ENCODE results near the gene NR6A1. TPM values are rescaled to one million over a fixed set of nuclear protein-coding genes. Genes with fewer than 3 reads are reported as not detected.
A peak's percentile ranks its signal among the peaks of the same experiment; 100 is the strongest.

Gene NR6A1
- total and polyA plus RNA-seq, 4 experiments from 2014 or later: 0.06 TPM; not detected in 3

GRCh38 chr9:124531115-124531514 lies 240.0 kb downstream of the NR6A1 start:
- Mint-ChIP-seq H3K9me3 (no peaks in the 10 kb centered on the region), H3K27ac (no peak overlapping the region), H3K27me3 (peaks cover 4 to 6% of the 10 kb centered on the region in 2 donors), H3K4me3 (no peak overlapping the region), H3K4me1 (no peaks in the 10 kb centered on the region), H3K36me3 (no peaks in the 10 kb centered on the region)
- Histone ChIP-seq H3K9me3 (ENCODE audit: control insufficient read depth in 1 of 2, low read length in 2 of 2) (no peaks in the 10 kb centered on the region), H3K36me3 (ENCODE audit: insufficient read depth, low read length) (no peaks in the 10 kb centered on the region), H3K4me1 (ENCODE audit: insufficient read depth, low read length) (no peaks in the 10 kb centered on the region), H3K27me3 (ENCODE audit: insufficient read depth, low read length) (no peaks in the 10 kb centered on the region), H3K4me3 (ENCODE audit: low read length in 2 of 2) (no peak overlapping the region), H3K27ac (ENCODE audit: low read depth, low read length) (no peak overlapping the region)
- CTCF ChIA-PET (ENCODE audit: partially characterized antibody): no interaction called here
- POLR2A ChIA-PET (ENCODE audit: partially characterized antibody): no interaction called here
- intact Hi-C loops (cut with micrococcal nuclease): no loop called here
- DNase-seq: no peak

DNA sequence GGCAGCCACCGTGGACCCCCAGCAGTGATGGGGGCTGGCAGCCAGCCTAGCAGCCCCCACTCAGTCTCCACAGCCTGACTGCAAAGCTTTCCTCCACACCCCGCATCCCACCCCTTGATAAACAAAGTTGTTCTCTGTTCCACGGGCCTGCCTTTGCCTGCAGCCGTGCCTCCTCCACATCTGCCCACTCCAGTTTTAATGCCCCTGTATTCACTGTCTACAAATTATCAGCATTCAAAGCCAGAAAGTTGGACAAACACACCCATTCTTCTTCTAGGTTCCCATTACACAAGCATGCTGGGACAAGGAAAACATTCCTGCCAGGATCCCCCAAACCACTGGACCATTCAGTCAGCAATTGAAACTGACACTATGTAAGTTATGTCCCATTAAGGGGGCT lies 240.9 kb downstream of the NR6A1 start:
- H3K4me3 Mint-ChIP-seq: no peak overlapping the region
- no peak overlapping the region for H3K27ac ChIP-seq (ENCODE audit: low read depth, low read length)
- no peak overlapping the region for H3K4me3 ChIP-seq (ENCODE audit: low read length in 2 of 2)
- no peaks in the 10 kb centered on the region for H3K4me1 Mint-ChIP-seq
- no peaks in the 10 kb centered on the region for H3K36me3 Mint-ChIP-seq
- DNase-seq: no peak
- no peaks in the 10 kb centered on the region for H3K4me1 ChIP-seq (ENCODE audit: insufficient read depth, low read length)
- H3K36me3 ChIP-seq (ENCODE audit: insufficient read depth, low read length): no peaks in the 10 kb centered on the region
- ChIA-PET CTCF (ENCODE audit: partially characterized antibody) (no interaction called here), POLR2A (ENCODE audit: partially characterized antibody) (no interaction called here)
- H3K9me3 ChIP-seq (ENCODE audit: control insufficient read depth in 1 of 2, low read length in 2 of 2): no peaks in the 10 kb centered on the region
- no peaks in the 10 kb centered on the region for H3K9me3 Mint-ChIP-seq
- no peak overlapping the region for H3K27ac Mint-ChIP-seq
- no peaks in the 10 kb centered on the region for H3K27me3 ChIP-seq (ENCODE audit: insufficient read depth, low read length)
- intact Hi-C loops (cut with micrococcal nuclease): no loop called here
- H3K27me3 Mint-ChIP-seq: peaks cover 0 to 4% of the 10 kb centered on the region in 2 donors

DNA sequence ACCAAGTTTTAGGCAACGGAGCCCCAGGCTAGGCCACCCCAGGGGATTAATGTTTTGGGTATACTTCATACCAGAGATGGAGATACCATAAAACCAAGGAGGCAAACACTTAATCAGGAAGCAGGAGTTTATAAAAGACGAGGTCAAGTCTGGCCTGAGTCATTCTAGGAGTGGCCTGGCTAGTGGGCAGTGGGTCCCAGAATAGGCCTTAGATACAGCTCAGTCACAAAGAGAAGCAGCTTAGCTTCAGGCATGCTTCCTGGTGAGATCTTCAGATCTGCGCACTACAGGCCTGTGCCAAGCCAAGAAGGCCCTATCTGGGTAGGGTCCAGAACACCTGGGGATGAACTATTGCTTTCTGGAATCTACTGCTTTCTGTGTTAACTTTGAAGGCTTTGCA lies 243.3 kb downstream of the NR6A1 start:
- Mint-ChIP-seq H3K27me3 (peaks cover 0 to 5% of the 10 kb centered on the region in 2 donors), H3K36me3 (no peaks in the 10 kb centered on the region), H3K4me1 (no peaks in the 10 kb centered on the region), H3K9me3 (no peaks in the 10 kb centered on the region), H3K27ac (no peak overlapping the region), H3K4me3 (no peak overlapping the region)
- no peak overlapping the region for H3K27ac ChIP-seq (ENCODE audit: low read depth, low read length)
- no peaks in the 10 kb centered on the region for H3K9me3 ChIP-seq (ENCODE audit: control insufficient read depth in 1 of 2, low read length in 2 of 2)
- DNase-seq: no peak
- intact Hi-C loops (cut with micrococcal nuclease): no loop called here
- no peak overlapping the region for H3K4me3 ChIP-seq (ENCODE audit: low read length in 2 of 2)
- H3K36me3 ChIP-seq (ENCODE audit: insufficient read depth, low read length): no peaks in the 10 kb centered on the region
- CTCF ChIA-PET (ENCODE audit: partially characterized antibody): interaction anchor here (1.3 kb wide), 1 partner anchor 9 kb away, joined by 15 read pairs; no protein-coding TSS in a partner anchor
- POLR2A ChIA-PET (ENCODE audit: partially characterized antibody): no interaction called here
- H3K27me3 ChIP-seq (ENCODE audit: insufficient read depth, low read length): no peaks in the 10 kb centered on the region
- H3K4me1 ChIP-seq (ENCODE audit: insufficient read depth, low read length): no peaks in the 10 kb centered on the region

DNA sequence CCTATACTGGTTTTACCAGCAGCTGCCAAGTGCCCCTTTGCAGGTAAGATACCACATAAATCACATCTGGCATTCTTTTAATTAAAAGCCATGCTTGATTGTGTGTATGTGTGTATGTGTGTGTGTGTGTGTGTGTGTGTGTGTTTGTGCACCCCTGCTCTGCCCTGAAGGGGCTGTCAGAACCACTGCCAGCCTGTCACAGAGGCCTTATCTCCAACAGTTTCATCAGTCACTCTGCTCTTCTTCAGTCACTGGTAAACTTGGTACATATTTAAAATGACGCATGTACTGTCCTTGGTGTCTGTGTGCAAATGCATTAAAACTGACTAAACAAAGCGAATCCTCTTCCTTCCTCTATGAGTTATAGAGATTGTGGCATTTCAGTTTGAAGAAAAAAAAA lies 244.9 kb downstream of the NR6A1 start:
- Histone ChIP-seq H3K27me3 (ENCODE audit: insufficient read depth, low read length) (no peaks in the 10 kb centered on the region), H3K4me1 (ENCODE audit: insufficient read depth, low read length) (no peaks in the 10 kb centered on the region), H3K9me3 (ENCODE audit: control insufficient read depth in 1 of 2, low read length in 2 of 2) (no peaks in the 10 kb centered on the region), H3K4me3 (ENCODE audit: low read length in 2 of 2) (no peak overlapping the region), H3K36me3 (ENCODE audit: insufficient read depth, low read length) (no peaks in the 10 kb centered on the region), H3K27ac (ENCODE audit: low read depth, low read length) (no peak overlapping the region)
- H3K4me1 Mint-ChIP-seq: no peaks in the 10 kb centered on the region
- ChIA-PET CTCF (ENCODE audit: partially characterized antibody) (interaction anchor here (1.4 kb wide), 1 partner anchor 9 kb away, joined by 3 read pairs; no protein-coding TSS in a partner anchor), POLR2A (ENCODE audit: partially characterized antibody) (no interaction called here)
- H3K27me3 Mint-ChIP-seq: peaks cover 3 to 7% of the 10 kb centered on the region in 2 donors
- no peak overlapping the region for H3K4me3 Mint-ChIP-seq
- no peak for DNase-seq
- no peak overlapping the region for H3K27ac Mint-ChIP-seq
- no peaks in the 10 kb centered on the region for H3K9me3 Mint-ChIP-seq
- intact Hi-C loops (cut with micrococcal nuclease): no loop called here
- H3K36me3 Mint-ChIP-seq: no peaks in the 10 kb centered on the region

DNA sequence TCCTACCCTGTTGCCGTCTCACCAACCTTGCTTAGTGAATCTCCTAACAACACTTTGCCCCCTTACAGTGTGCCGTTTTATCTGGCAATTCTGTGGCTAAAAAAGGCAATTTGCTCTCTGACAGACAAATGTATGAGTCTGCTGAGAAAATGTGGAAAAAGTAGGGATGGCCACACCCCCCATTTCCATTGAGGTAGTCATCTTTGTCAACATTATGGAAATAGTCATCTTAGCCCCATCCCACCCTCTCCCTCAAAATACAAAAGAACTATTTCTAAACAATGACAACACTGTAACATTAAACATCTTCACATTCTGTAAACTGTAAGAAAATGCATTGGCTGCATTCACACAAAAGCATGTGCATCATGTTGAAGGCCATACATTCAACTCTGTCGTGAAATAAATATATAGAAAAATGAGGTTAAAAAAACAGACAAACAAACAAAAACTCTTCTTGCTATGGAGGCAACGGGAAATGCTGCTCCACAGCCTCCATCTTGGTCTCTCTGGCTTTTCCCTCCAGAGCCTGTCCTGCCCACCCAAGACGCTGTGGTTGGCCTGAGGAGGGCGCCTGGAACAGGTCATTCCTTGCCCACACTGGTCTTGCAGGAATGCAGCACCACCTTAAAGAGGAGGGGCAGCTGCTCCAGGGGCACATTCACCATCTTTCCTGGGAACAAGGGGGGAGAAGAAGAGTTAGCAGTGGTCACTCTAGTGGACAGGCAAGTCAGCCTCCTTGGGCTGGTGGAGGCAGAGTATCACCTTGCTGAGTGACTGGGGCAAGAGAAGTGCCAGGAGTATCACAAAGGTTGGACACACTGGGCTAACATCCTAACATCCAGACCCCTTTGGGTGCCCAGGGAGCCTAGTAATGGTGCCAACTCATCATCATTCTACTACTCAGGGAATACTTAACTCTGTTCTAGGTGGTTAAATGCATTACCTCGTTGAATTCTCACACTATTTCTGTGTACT lies 248.7 kb downstream of the NR6A1 start:
- Histone ChIP-seq H3K9me3 (ENCODE audit: control insufficient read depth in 1 of 2, low read length in 2 of 2) (no peaks in the 10 kb centered on the region), H3K36me3 (ENCODE audit: insufficient read depth, low read length) (no peaks in the 10 kb centered on the region), H3K27me3 (ENCODE audit: insufficient read depth, low read length) (no peaks in the 10 kb centered on the region), H3K27ac (ENCODE audit: low read depth, low read length) (no peak overlapping the region), H3K4me1 (ENCODE audit: insufficient read depth, low read length) (no peaks in the 10 kb centered on the region), H3K4me3 (ENCODE audit: low read length in 2 of 2) (no peak overlapping the region)
- DNase-seq: no peak
- Mint-ChIP-seq H3K27me3 (peaks cover 11 to 13% of the 10 kb centered on the region in 2 donors), H3K36me3 (no peaks in the 10 kb centered on the region), H3K4me1 (no peaks in the 10 kb centered on the region), H3K4me3 (no peak overlapping the region), H3K9me3 (no peaks in the 10 kb centered on the region), H3K27ac (no peak overlapping the region)
- intact Hi-C loops (cut with micrococcal nuclease): no loop called here
- POLR2A ChIA-PET (ENCODE audit: partially characterized antibody): no interaction called here
- CTCF ChIA-PET (ENCODE audit: partially characterized antibody): interaction anchor here (2.0 kb wide), 1 partner anchor 14 kb away, joined by 9 read pairs; no protein-coding TSS in a partner anchor

DNA sequence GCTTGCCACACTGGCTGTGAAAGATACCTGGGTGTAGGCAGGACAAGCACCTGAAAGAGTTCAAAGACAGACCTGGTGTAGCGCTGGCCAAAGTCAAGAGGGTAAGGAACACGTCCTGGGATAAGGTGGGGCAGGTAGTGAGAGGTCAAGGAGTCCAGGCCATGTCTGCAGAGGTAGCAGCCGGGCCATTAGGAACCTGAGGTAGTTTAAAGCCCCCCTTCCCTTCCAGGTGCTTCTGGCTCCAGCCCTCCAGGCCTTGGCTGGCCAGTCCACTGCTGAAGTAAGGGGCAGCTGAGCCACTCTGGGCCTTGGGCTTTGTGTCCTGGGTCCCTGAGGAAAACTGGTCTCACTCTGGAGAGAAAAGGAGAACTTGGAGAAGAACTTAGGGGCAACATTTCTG lies 250.0 kb downstream of the NR6A1 start:
- Histone ChIP-seq H3K36me3 (ENCODE audit: insufficient read depth, low read length) (no peaks in the 10 kb centered on the region), H3K4me1 (ENCODE audit: insufficient read depth, low read length) (no peaks in the 10 kb centered on the region), H3K4me3 (ENCODE audit: low read length in 2 of 2) (no peak overlapping the region), H3K9me3 (ENCODE audit: control insufficient read depth in 1 of 2, low read length in 2 of 2) (no peaks in the 10 kb centered on the region), H3K27ac (ENCODE audit: low read depth, low read length) (no peak overlapping the region), H3K27me3 (ENCODE audit: insufficient read depth, low read length) (no peaks in the 10 kb centered on the region)
- Mint-ChIP-seq H3K36me3 (no peaks in the 10 kb centered on the region), H3K4me1 (no peaks in the 10 kb centered on the region), H3K4me3 (no peak overlapping the region), H3K9me3 (no peaks in the 10 kb centered on the region), H3K27me3 (peaks cover 11 to 13% of the 10 kb centered on the region in 2 donors), H3K27ac (peak overlapping the region in 2 of 7 donors; percentile 5 to 84)
- intact Hi-C loops (cut with micrococcal nuclease): no loop called here
- POLR2A ChIA-PET (ENCODE audit: partially characterized antibody): no interaction called here
- DNase-seq: no peak
- CTCF ChIA-PET (ENCODE audit: partially characterized antibody): no interaction called here

DNA sequence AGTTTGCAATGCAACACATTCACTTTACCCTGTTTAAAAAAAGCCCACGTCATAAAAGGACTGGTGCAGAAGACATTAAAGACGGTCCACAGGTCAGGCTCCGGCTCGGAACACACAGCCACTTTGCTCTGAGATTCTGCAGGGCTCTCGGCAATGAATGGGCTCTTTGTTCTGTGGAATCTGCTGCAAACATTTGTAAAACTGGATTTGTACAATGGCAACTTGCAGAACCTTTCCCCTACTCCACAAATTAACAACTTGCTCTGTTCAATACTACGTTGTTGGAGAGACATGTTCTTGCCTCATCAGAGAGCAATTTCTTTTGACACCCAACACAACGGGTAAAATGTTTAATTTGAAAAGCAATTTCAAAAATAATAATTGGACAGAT lies 250.9 kb downstream of the NR6A1 start:
- Histone ChIP-seq H3K9me3 (ENCODE audit: control insufficient read depth in 1 of 2, low read length in 2 of 2) (no peaks in the 10 kb centered on the region), H3K27ac (ENCODE audit: low read depth, low read length) (no peak overlapping the region), H3K27me3 (ENCODE audit: insufficient read depth, low read length) (no peaks in the 10 kb centered on the region), H3K36me3 (ENCODE audit: insufficient read depth, low read length) (no peaks in the 10 kb centered on the region), H3K4me3 (ENCODE audit: low read length in 2 of 2) (no peak overlapping the region), H3K4me1 (ENCODE audit: insufficient read depth, low read length) (no peaks in the 10 kb centered on the region)
- Mint-ChIP-seq H3K27me3 (peaks cover 11 to 13% of the 10 kb centered on the region in 2 donors), H3K4me1 (no peaks in the 10 kb centered on the region), H3K36me3 (no peaks in the 10 kb centered on the region), H3K4me3 (no peak overlapping the region), H3K9me3 (no peaks in the 10 kb centered on the region), H3K27ac (no peak overlapping the region)
- ChIA-PET POLR2A (ENCODE audit: partially characterized antibody) (no interaction called here), CTCF (ENCODE audit: partially characterized antibody) (no interaction called here)
- intact Hi-C loops (cut with micrococcal nuclease): no loop called here
- no peak for DNase-seq
